Ovary (tissue), 9 donors: ENCODE results near the gene SERPINF2. TPM values are rescaled to one million over a fixed set of nuclear protein-coding genes. Genes with fewer than 3 reads are reported as not detected.
A peak's percentile ranks its signal among the peaks of the same experiment; 100 is the strongest.

Experiments used
- DNase-seq, 5 donors: peaks; one replicate each; pipeline ENCODE4 v3.0.0-alpha.2; 2019 to 2020
- H3K27ac ChIP-seq, 2 donors: fragments of 200-600 bp; one replicate each; pipeline versions ENCODE4 v1.5.1 to v1.8.0; 2019 to 2022
- H3K27me3 ChIP-seq: fragments of 200-600 bp; one replicate; pipeline ENCODE4 v1.8.0; 2022
- H3K36me3 ChIP-seq: fragments of 200-600 bp; sonication (generic); one replicate; pipeline ENCODE4 v1.5.1; 2019
- H3K4me1 ChIP-seq: one replicate; pipeline ENCODE4 v1.8.1; 2013; ENCODE audit warnings: mild to moderate bottlenecking, moderate library complexity; ENCODE audit not compliant: insufficient read depth
- H3K4me3 ChIP-seq: fragments of 200-600 bp; sonication (generic); one replicate; pipeline ENCODE4 v1.5.1; 2017
- H3K9me3 ChIP-seq, 2 donors: fragments of 200-600 bp in 1 of 2; sonication (generic) in 1 of 2; one replicate each; pipeline versions ENCODE4 v1.5.1 to v1.8.1; 2013 to 2019; ENCODE audit warnings: mild to moderate bottlenecking in 1 of 2, moderate library complexity in 1 of 2
- CTCF ChIP-seq, 3 donors: fragments of 450-650 bp in 2 of 3; fragments of 200-600 bp in 1 of 3; IDR thresholded peaks; one replicate each; pipeline versions ENCODE4 v1.5.1 to v1.8.0; 2016 to 2022; ENCODE audit warnings: antibody characterized with exemption in 3 of 3, mild to moderate bottlenecking in 1 of 3
- EP300 ChIP-seq: sonication (generic); formaldehyde crosslinking; IDR thresholded peaks from one replicate; pipeline ENCODE4 v1.6.1; 2017; ENCODE audit warnings: antibody characterized with exemption
- POLR2A ChIP-seq: fragments of 450-650 bp; IDR thresholded peaks from one replicate; pipeline ENCODE4 v1.6.1; 2017; ENCODE audit warnings: antibody characterized with exemption, mild to moderate bottlenecking, moderate library complexity
- WGBS, 3 donors: extraction: QIAGEN DNeasy Blood & Tissue Kit in 1 of 3; methylation state at CpG; one replicate each; pipeline versions ENCODE4 v1.1.5 to v1.1.7; 2013 to 2017; 5-methylcytosine and 5-hydroxymethylcytosine counted together
- intact Hi-C, 4 donors: fragments of 100-400 bp; cut with DNase I; formaldehyde crosslinking; loops; one replicate each; pipeline versions ENCODE4 v1.11.0 to v1.15.1; 2022 to 2023
- polyA plus RNA-seq, 2 donors: library from polyadenylated mRNA; stranded (reverse); fragments of 200-250 nt in 1 of 2; fragments of 350-450 nt in 1 of 2; fragmentation: Illumina TruSeq in 1 of 2; extraction: RNeasy Lipid Tissue Mini Kit (QIAGEN cat#74804) in 1 of 2; gene quantifications; one replicate each; pipeline ENCODE4 v1.2.3, GENCODE V29; 2013 to 2014
- total RNA-seq, 7 donors: library from RNA; depleted of rRNA in 2 of 7; stranded (reverse); fragments of >200 nt in 2 of 7; fragmentation: NEBNext Ultra II Directional in 3 of 7; extraction: Animal tissue kit (Norgen Biotek cat#: 25700) in 3 of 7; gene quantifications; one replicate each; pipeline versions ENCODE4 v1.1.0 to v1.2.4, GENCODE V29; 2016 to 2023
- donor health status: DM: no; HTN: no; CAD: no; lungs with moderate emphysema.
- donor health status: DM: no; HTN: no; CAD: no.
- donor health status: Bipolar disorder and iron deficiency.
- donor health status: DM: yes; HTN: yes; CAD: no.
- donor health status: DM: no; HTN: no; CAD: no.
- donor health status: DM: yes; HTN: yes; CAD: no.

Gene SERPINF2
- total and polyA plus RNA-seq, 9 donors, result 1.7 to 45.2 (median 4.5) TPM

GRCh38 chr17:1744551-1745512 lies 2.2 kb downstream of the SERPINF2 start:
- Histone ChIP-seq H3K36me3 (no peaks in the 10 kb centered on the region), H3K27me3 (no peaks in the 10 kb centered on the region), H3K9me3 (no peaks in the 10 kb centered on the region), H3K27ac (peak overlapping the region; percentile 52 to 57), H3K4me3 (no peak overlapping the region), H3K4me1 (peaks cover 10% of the 10 kb centered on the region)
- intact Hi-C loops, result no loop called here
- TF ChIP-seq POLR2A, result no peak
- no peak for TF ChIP-seq CTCF (IDR thresholded peaks at IDR 0.05)
- TF ChIP-seq EP300, result no peak
- WGBS, 3 donors, result 46 to 57% (median 53%) methylated on average over 29 of the region's 29 CpGs
- DNase-seq, result peak in 3 of 5 donors; percentile 37 to 68 (median 52)

- intact Hi-C loops, result no loop called here
- DNase-seq, result peak in 1 of 5 donors; percentile 49
- H3K36me3 ChIP-seq, result no peaks in the 10 kb centered on the region
- 94 to 97% (median 95%) methylated on average over 12 of the region's 12 CpGs for WGBS, 3 donors
- no peaks in the 10 kb centered on the region for H3K27me3 ChIP-seq
- H3K27ac ChIP-seq, result no peak overlapping the region
- TF ChIP-seq EP300 (no peak), CTCF (IDR thresholded peaks at IDR 0.05) (no peak), POLR2A (no peak)
- H3K4me1 ChIP-seq, result peaks cover 10% of the 10 kb centered on the region
- no peaks in the 10 kb centered on the region for H3K9me3 ChIP-seq
- no peak overlapping the region for H3K4me3 ChIP-seq
Measured at GRCh38 chr17:1745513-1746020, 2.9 kb downstream of the SERPINF2 start.

- Histone ChIP-seq H3K27me3 (no peaks in the 10 kb centered on the region), H3K9me3 (no peaks in the 10 kb centered on the region), H3K4me3 (no peak overlapping the region), H3K4me1 (peaks cover 10% of the 10 kb centered on the region), H3K36me3 (no peaks in the 10 kb centered on the region), H3K27ac (peak overlapping the region in 1 of 2 donors; percentile 20)
- intact Hi-C loops, result no loop called here
- DNase-seq, result peak in 2 of 5 donors; percentile 67 to 80
- WGBS, 3 donors, result 69 to 78% (median 71%) methylated on average over 22 of the region's 22 CpGs
- no peak for TF ChIP-seq CTCF (IDR thresholded peaks at IDR 0.05)
- peak; percentile 97 for TF ChIP-seq EP300
Measured at GRCh38 chr17:1746975-1747543, 4.4 kb downstream of the SERPINF2 start.

GRCh38 chr17:1750628-1751027 lies 8.0 kb downstream of the SERPINF2 start:
- DNase-seq, result no peak
- TF ChIP-seq EP300, result no peak
- TF ChIP-seq CTCF (IDR thresholded peaks at IDR 0.05), result no peak
- TF ChIP-seq POLR2A, result no peak
- intact Hi-C loops, result no loop called here
- no peaks in the 10 kb centered on the region for H3K9me3 ChIP-seq
- H3K36me3 ChIP-seq, result no peaks in the 10 kb centered on the region
- H3K27me3 ChIP-seq, result no peaks in the 10 kb centered on the region
- H3K4me1 ChIP-seq, result peaks cover 7% of the 10 kb centered on the region
- no peak overlapping the region for H3K27ac ChIP-seq
- whole genome bisulfite sequencing, 3 donors, result 77 to 91% (median 88%) methylated on average over 9 of the region's 9 CpGs
- H3K4me3 ChIP-seq, result no peak overlapping the region
